Measurements from ENCODE around the gene KRT24. TPM values are rescaled to one million over a fixed set of nuclear protein-coding genes. Genes with fewer than 3 reads are reported as not detected.

The KRT24 gene
- total RNA-seq, 1 experiment from 2014 or later = not detected

- TF ChIP-seq CTCF (IDR thresholded peaks at IDR 0.05; ENCODE audit: unreplicated experiment) = no peak
- no peaks in the 10 kb centered on the region for H3K36me3 Mint-ChIP-seq (ENCODE audit: insufficient read depth, unreplicated experiment)
- H3K27ac Mint-ChIP-seq (ENCODE audit: low read depth, unreplicated experiment) = no peak overlapping the region
- ChIA-PET CTCF (no interaction called here), POLR2A (interaction anchor here (1.7 kb wide), 1 partner anchor 12 kb away, joined by 4 read pairs; no protein-coding TSS in a partner anchor)
- H3K27me3 Mint-ChIP-seq (ENCODE audit: insufficient read depth, unreplicated experiment) = no peaks in the 10 kb centered on the region
- intact Hi-C loops (cut with micrococcal nuclease) = no loop called here
- no peak overlapping the region for H3K4me3 Mint-ChIP-seq (ENCODE audit: unreplicated experiment)
- H3K4me1 Mint-ChIP-seq (ENCODE audit: insufficient read depth, unreplicated experiment) = no peaks in the 10 kb centered on the region
- DNase-seq (ENCODE audit: unreplicated experiment) = no peak
- H3K9me3 Mint-ChIP-seq (ENCODE audit: unreplicated experiment) = peaks cover 8% of the 10 kb centered on the region
- no TSS peak for BruUV-seq (replicated peaks)
Observed at GRCh38 chr17:40720899-40721298, 17.3 kb upstream of the KRT24 start.

- Mint-ChIP-seq H3K4me3 (ENCODE audit: unreplicated experiment) (no peak overlapping the region), H3K27ac (ENCODE audit: low read depth, unreplicated experiment) (no peak overlapping the region), H3K27me3 (ENCODE audit: insufficient read depth, unreplicated experiment) (no peaks in the 10 kb centered on the region), H3K9me3 (ENCODE audit: unreplicated experiment) (peaks cover 5% of the 10 kb centered on the region), H3K4me1 (ENCODE audit: insufficient read depth, unreplicated experiment) (no peaks in the 10 kb centered on the region), H3K36me3 (ENCODE audit: insufficient read depth, unreplicated experiment) (no peaks in the 10 kb centered on the region)
- no TSS peak for BruUV-seq (replicated peaks)
- CTCF ChIA-PET = interaction anchor here (0.6 to 2.5 kb wide), 6 partner anchors 13 to 103 kb away, joined by 3 to 9 read pairs (median 4); partner anchors contain the start of gene SMARCE1
- peak; percentile 26 for DNase-seq (ENCODE audit: unreplicated experiment)
- TF ChIP-seq CTCF (IDR thresholded peaks at IDR 0.05; ENCODE audit: unreplicated experiment) = no peak
- intact Hi-C loops (cut with micrococcal nuclease) = loop anchor here (2.0 kb wide), 1 partner anchor 104 kb away; no protein-coding TSS in a partner anchor
- POLR2A ChIA-PET = interaction anchor here (0.6 to 1.2 kb wide), 3 partner anchors 22 to 590 kb away, joined by 3 to 4 read pairs (median 3); partner anchors contain the start of gene KRTAP16-1
Observed at GRCh38 chr17:40718930-40719329, 15.4 kb upstream of the KRT24 start.

GRCh38 chr17:40717776-40718175 is 14.2 kb upstream of the KRT24 start:
- intact Hi-C loops (cut with micrococcal nuclease) = loop anchor here (2.0 kb wide), 1 partner anchor 103 kb away; no protein-coding TSS in a partner anchor
- ChIA-PET CTCF (interaction anchor here (0.6 to 2.5 kb wide), 4 partner anchors 71 to 314 kb away, joined by 4 to 9 read pairs (median 4); partner anchors contain the start of gene SMARCE1), POLR2A (interaction anchor here (0.7 to 1.0 kb wide), 2 partner anchors 14 to 958 kb away, joined by 3 read pairs; no protein-coding TSS in a partner anchor)
- BruUV-seq (replicated peaks) = no TSS peak
- Mint-ChIP-seq H3K9me3 (ENCODE audit: unreplicated experiment) (no peaks in the 10 kb centered on the region), H3K27me3 (ENCODE audit: insufficient read depth, unreplicated experiment) (no peaks in the 10 kb centered on the region), H3K4me1 (ENCODE audit: insufficient read depth, unreplicated experiment) (no peaks in the 10 kb centered on the region), H3K4me3 (ENCODE audit: unreplicated experiment) (no peak overlapping the region), H3K36me3 (ENCODE audit: insufficient read depth, unreplicated experiment) (no peaks in the 10 kb centered on the region), H3K27ac (ENCODE audit: low read depth, unreplicated experiment) (no peak overlapping the region)
- no peak for DNase-seq (ENCODE audit: unreplicated experiment)
- no peak for TF ChIP-seq CTCF (IDR thresholded peaks at IDR 0.05; ENCODE audit: unreplicated experiment)

GRCh38 chr17:40714473-40714872 is 10.9 kb upstream of the KRT24 start:
- Mint-ChIP-seq H3K27ac (ENCODE audit: low read depth, unreplicated experiment) (no peak overlapping the region), H3K9me3 (ENCODE audit: unreplicated experiment) (no peaks in the 10 kb centered on the region), H3K4me1 (ENCODE audit: insufficient read depth, unreplicated experiment) (no peaks in the 10 kb centered on the region), H3K4me3 (ENCODE audit: unreplicated experiment) (no peak overlapping the region), H3K36me3 (ENCODE audit: insufficient read depth, unreplicated experiment) (no peaks in the 10 kb centered on the region), H3K27me3 (ENCODE audit: insufficient read depth, unreplicated experiment) (no peaks in the 10 kb centered on the region)
- no TSS peak for BruUV-seq (replicated peaks)
- no peak for TF ChIP-seq CTCF (IDR thresholded peaks at IDR 0.05; ENCODE audit: unreplicated experiment)
- DNase-seq (ENCODE audit: unreplicated experiment) = no peak
- CTCF ChIA-PET = no interaction called here
- POLR2A ChIA-PET = no interaction called here
- intact Hi-C loops (cut with micrococcal nuclease) = no loop called here
